SK-N-SH treated with all-trans-retinoic acid at 6 μM for 48 hours (cell line): Measurements from ENCODE around the gene SNAPC1.
"Not testable (repeated sequence)": the region's sequence is repeated elsewhere in the genome, so short reads cannot be mapped to it uniquely, and the experiment has no call there.

ENCODE experiments used
- ATAC-seq: fragments of 200-7000 bp; cut with Tn5 transposase; 3 replicates; pipeline ENCODE4 v1.9.1; 2020; ENCODE audit warnings: mild to moderate bottlenecking, moderate library complexity
- ARNTL ChIP-seq: fragments of 450-650 bp; formaldehyde crosslinking; IDR thresholded peaks from 2 replicates; pipeline ENCODE4 v1.5.0; 2020; ENCODE audit warnings: low read depth, mild to moderate bottlenecking, moderate library complexity, borderline replicate concordance
- BACH2 ChIP-seq: fragments of 250-450 bp; sonication (Bioruptor Pico); IDR thresholded peaks from 2 replicates; pipeline ENCODE4 v1.9.0; 2021; ENCODE audit warnings: mild to moderate bottlenecking, borderline replicate concordance
- ESRRG ChIP-seq: fragments of 250-450 bp; sonication (Bioruptor Pico); IDR thresholded peaks from 2 replicates; pipeline ENCODE4 v1.6.1; 2021; ENCODE audit warnings: mild to moderate bottlenecking
- GLIS3 ChIP-seq: fragments of 250-450 bp; sonication (Bioruptor Pico); IDR thresholded peaks from 2 replicates; pipeline ENCODE4 v1.5.0; 2020; ENCODE audit warnings: mild to moderate bottlenecking, moderate library complexity
- ISL1 ChIP-seq: fragments of 250-450 bp; sonication (Bioruptor Pico); IDR thresholded peaks from 2 replicates; pipeline ENCODE4 v2.1.2; 2022; ENCODE audit warnings: mild to moderate bottlenecking, moderate library complexity
- OSR1 ChIP-seq: fragments of 250-450 bp; sonication (Bioruptor Pico); IDR thresholded peaks from 2 replicates; pipeline ENCODE4 v1.8.0; 2022; ENCODE audit warnings: moderate library complexity, mild to moderate bottlenecking, inconsistent platforms
- PPARA ChIP-seq: fragments of 250-450 bp; sonication (Bioruptor Pico); IDR thresholded peaks from 2 replicates; pipeline ENCODE4 v1.5.0; 2020; ENCODE audit warnings: mild to moderate bottlenecking, borderline replicate concordance
- SNAI2 ChIP-seq: fragments of 250-450 bp; sonication (Bioruptor Pico); IDR thresholded peaks from 2 replicates; pipeline ENCODE4 v1.5.0; 2020; ENCODE audit warnings: mild to moderate bottlenecking, moderate library complexity
- TCF4 ChIP-seq: fragments of 250-450 bp; sonication (Bioruptor Pico); IDR thresholded peaks from 2 replicates; pipeline ENCODE4 v1.8.0; 2021; ENCODE audit warnings: mild to moderate bottlenecking, moderate library complexity, borderline replicate concordance
- TOX ChIP-seq: fragments of 250-450 bp; sonication (Bioruptor Pico); IDR thresholded peaks from 2 replicates; pipeline ENCODE4 v1.8.0; 2021; ENCODE audit warnings: mild to moderate bottlenecking, moderate library complexity, borderline replicate concordance
- ZC3H10 ChIP-seq: fragments of 250-450 bp; sonication (Bioruptor Pico); IDR thresholded peaks from 2 replicates; pipeline ENCODE4 v1.5.1; 2021; ENCODE audit warnings: mild to moderate bottlenecking, moderate library complexity
- ZFP30 ChIP-seq: fragments of 450-650 bp; formaldehyde crosslinking; IDR thresholded peaks from 2 replicates; pipeline ENCODE4 v1.5.0; 2022; ENCODE audit warnings: mild to moderate bottlenecking, moderate library complexity
- ZNF565 ChIP-seq: fragments of 450-650 bp; formaldehyde crosslinking; conservative IDR thresholded peaks from 2 replicates; pipeline ENCODE4 v1.5.0; 2020; ENCODE audit warnings: low read depth, mild to moderate bottlenecking, moderate library complexity
- ZNF70 ChIP-seq: fragments of 450-650 bp; formaldehyde crosslinking; IDR thresholded peaks from 2 replicates; pipeline ENCODE4 v1.5.0; 2020; ENCODE audit warnings: mild to moderate bottlenecking, moderate library complexity
- ZNF8 ChIP-seq: fragments of 450-650 bp; formaldehyde crosslinking; IDR thresholded peaks from 2 replicates; pipeline ENCODE4 v1.5.0; 2020; ENCODE audit warnings: mild to moderate bottlenecking, moderate library complexity
- TF ChIP-seq, protein P1 (sequence below): fragments of 250-450 bp; sonication (Bioruptor Pico); IDR thresholded peaks from 2 replicates; pipeline ENCODE4 v1.8.0; 2021; ENCODE audit warnings: low read depth, mild to moderate bottlenecking, moderate library complexity, borderline replicate concordance
- TF ChIP-seq, protein P2 (sequence below): fragments of 250-450 bp; sonication (Bioruptor Pico); IDR thresholded peaks from 2 replicates; pipeline ENCODE4 v1.5.1; 2020; ENCODE audit warnings: low read depth, mild to moderate bottlenecking, moderate library complexity
- TF ChIP-seq, protein P3 (sequence below): fragments of 250-450 bp; sonication (Bioruptor Pico); IDR thresholded peaks from 2 replicates; pipeline ENCODE4 v1.8.0; 2020; ENCODE audit warnings: mild to moderate bottlenecking, moderate library complexity, borderline replicate concordance
- TF ChIP-seq, protein P4 (sequence below): fragments of 250-450 bp; sonication (Bioruptor Pico); IDR thresholded peaks from 2 replicates; pipeline ENCODE4 v1.5.0; 2020; ENCODE audit warnings: mild to moderate bottlenecking, moderate library complexity

Gene SNAPC1

DNA sequence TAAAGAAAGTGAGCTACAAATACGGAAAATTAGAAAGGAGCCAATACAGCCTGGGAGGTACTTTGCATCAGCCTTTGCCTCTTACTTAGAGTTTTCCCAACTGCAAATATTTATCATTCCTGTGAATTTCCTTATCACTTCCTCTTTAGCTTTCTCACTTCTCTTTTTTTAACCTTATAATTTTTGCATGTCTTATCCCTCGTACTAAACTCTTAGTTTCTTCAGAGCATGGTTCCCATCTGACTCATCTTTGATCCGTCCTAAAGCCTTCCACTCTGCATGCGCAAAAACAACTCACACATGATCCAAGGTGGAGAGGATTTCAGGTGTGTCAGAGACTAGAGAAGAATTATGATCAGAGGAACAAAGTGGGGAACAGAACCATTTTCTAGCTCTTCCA is 9.6 kb upstream of the SNAPC1 start:
- no peak for ATAC-seq
- no peak for TF ChIP-seq PPARA (CRISPR knock-in tag)
- TF ChIP-seq, protein P1, sequence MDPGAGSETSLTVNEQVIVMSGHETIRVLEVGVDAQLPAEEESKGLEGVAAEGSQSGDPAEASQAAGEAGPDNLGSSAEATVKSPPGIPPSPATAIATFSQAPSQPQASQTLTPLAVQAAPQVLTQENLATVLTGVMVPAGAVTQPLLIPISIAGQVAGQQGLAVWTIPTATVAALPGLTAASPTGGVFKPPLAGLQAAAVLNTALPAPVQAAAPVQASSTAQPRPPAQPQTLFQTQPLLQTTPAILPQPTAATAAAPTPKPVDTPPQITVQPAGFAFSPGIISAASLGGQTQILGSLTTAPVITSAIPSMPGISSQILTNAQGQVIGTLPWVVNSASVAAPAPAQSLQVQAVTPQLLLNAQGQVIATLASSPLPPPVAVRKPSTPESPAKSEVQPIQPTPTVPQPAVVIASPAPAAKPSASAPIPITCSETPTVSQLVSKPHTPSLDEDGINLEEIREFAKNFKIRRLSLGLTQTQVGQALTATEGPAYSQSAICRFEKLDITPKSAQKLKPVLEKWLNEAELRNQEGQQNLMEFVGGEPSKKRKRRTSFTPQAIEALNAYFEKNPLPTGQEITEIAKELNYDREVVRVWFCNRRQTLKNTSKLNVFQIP = no peak

DNA sequence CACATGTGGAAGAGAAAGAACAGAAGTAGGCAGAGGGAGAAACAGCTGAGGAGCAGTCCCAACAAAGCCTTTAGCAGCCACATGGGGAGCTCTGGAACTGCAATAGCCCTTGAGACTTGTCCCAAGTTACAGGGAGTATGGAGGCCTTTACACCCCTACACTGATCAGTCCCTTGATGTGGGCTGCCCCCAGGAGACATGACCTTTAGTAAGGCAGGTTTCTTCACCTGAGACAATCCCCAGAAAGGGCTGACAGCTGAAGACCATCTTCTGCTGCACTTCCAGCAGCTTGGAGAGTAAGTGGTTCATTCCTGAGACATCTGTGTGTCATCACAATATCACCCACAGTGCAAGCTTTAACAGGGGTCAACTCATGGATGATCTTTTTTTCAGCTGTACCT is 8.6 kb upstream of the SNAPC1 start:
- TF ChIP-seq ZNF8 (CRISPR knock-in tag) (no peak), TOX (no peak), BACH2 (no peak)
- ATAC-seq = peak; percentile 43; the same call in 2 of the 3 replicates

DNA sequence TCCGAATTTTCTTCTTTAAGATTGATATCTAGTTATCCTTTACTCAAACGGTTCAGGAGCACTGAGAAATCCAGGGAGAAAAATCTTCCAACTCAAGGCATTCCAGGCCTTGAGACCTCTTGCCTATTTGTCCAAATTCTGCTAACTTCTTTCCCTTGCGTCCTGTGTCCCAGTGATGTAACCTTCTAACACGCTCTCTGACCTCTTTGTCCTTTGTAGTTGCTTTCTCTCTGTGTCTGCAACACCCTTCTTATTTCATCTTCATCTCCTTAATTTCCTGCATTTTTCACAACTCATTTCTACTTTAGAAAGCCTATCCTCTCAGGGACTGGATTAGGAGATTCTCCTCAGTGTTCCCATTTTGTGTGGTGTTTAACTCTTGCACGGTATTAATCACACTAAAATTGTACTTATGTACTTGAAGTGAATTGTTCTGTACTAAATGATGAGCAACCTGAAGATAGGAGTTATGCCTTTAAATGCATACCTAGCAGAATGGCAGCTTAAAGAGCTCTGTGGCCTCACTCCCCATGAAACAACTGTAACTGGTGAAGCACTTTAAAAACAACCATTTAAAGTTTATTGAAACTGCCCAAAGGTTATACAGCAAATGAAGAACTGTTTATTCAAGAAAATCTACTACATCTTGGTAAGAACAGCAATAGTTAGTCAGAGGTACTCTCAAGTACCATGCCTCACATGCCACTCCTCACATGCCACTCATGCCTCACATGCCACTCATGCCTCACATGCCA is 7.4 kb upstream of the SNAPC1 start:
- no peak for TF ChIP-seq SNAI2 (CRISPR knock-in tag)
- TF ChIP-seq GLIS3 (CRISPR knock-in tag) = no peak
- TF ChIP-seq BACH2 = no peak
- TF ChIP-seq TCF4 (CRISPR knock-in tag) = no peak
- TF ChIP-seq ZNF70 = no peak
- TF ChIP-seq ARNTL (CRISPR knock-in tag) = no peak
- no peak for TF ChIP-seq ZNF565 (CRISPR knock-in tag)
- TF ChIP-seq, protein P2, sequence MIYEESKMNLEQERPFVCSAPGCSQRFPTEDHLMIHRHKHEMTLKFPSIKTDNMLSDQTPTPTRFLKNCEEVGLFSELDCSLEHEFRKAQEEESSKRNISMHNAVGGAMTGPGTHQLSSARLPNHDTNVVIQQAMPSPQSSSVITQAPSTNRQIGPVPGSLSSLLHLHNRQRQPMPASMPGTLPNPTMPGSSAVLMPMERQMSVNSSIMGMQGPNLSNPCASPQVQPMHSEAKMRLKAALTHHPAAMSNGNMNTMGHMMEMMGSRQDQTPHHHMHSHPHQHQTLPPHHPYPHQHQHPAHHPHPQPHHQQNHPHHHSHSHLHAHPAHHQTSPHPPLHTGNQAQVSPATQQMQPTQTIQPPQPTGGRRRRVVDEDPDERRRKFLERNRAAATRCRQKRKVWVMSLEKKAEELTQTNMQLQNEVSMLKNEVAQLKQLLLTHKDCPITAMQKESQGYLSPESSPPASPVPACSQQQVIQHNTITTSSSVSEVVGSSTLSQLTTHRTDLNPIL (CRISPR knock-in tag) = no peak
- TF ChIP-seq ISL1 (CRISPR knock-in tag) = no peak
- TF ChIP-seq ZFP30 (CRISPR knock-in tag) = no peak
- no peak for TF ChIP-seq OSR1 (CRISPR knock-in tag)
- TF ChIP-seq, protein P3, sequence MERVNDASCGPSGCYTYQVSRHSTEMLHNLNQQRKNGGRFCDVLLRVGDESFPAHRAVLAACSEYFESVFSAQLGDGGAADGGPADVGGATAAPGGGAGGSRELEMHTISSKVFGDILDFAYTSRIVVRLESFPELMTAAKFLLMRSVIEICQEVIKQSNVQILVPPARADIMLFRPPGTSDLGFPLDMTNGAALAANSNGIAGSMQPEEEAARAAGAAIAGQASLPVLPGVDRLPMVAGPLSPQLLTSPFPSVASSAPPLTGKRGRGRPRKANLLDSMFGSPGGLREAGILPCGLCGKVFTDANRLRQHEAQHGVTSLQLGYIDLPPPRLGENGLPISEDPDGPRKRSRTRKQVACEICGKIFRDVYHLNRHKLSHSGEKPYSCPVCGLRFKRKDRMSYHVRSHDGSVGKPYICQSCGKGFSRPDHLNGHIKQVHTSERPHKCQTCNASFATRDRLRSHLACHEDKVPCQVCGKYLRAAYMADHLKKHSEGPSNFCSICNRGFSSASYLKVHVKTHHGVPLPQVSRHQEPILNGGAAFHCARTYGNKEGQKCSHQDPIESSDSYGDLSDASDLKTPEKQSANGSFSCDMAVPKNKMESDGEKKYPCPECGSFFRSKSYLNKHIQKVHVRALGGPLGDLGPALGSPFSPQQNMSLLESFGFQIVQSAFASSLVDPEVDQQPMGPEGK (CRISPR knock-in tag) = no peak
- TF ChIP-seq, protein P1 = no peak
- TF ChIP-seq ZC3H10 (CRISPR knock-in tag) = no peak
- TF ChIP-seq, all 23 proteins: peak for 0
- peak; percentile 35; the same call in 2 of the 3 replicates for ATAC-seq

DNA sequence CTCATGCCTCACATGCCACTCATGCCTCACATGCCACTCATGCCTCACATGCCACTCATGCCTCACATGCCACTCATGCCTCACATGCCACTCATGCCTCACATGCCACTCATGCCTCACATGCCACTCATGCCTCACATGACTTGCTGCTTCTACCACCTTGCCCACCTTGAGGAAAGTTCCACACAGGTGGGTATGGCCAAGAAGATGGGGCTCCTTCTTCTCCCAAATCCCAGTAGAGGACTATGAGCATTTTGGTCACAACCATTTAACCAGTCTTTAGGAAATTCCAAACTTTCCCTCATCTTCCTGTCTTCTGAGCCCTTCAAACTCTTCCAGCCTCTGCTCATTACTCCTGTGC is 6.9 kb upstream of the SNAPC1 start:
- ATAC-seq = not testable (repeated sequence)

DNA sequence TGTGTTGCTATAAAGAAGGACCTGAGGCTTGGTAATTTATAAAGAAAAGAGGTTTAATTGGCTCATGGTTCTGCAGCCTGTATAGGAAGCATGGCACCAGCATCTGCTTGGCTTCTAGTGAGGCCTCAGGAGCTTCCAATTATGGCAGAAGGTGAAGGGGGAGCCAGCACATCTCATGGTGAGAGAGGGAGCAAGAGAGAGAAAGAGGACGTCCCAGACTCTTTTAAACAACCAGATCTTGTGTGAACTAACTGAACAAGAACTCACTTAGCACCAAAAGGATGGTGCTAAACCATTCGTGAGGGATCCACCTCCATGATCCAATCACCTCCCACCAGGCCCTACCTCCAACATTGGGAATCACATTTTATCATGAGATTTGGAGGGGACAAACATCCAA is 6.1 kb upstream of the SNAPC1 start:
- no peak for TF ChIP-seq BACH2
- no peak for TF ChIP-seq ZNF70
- TF ChIP-seq, protein P4, sequence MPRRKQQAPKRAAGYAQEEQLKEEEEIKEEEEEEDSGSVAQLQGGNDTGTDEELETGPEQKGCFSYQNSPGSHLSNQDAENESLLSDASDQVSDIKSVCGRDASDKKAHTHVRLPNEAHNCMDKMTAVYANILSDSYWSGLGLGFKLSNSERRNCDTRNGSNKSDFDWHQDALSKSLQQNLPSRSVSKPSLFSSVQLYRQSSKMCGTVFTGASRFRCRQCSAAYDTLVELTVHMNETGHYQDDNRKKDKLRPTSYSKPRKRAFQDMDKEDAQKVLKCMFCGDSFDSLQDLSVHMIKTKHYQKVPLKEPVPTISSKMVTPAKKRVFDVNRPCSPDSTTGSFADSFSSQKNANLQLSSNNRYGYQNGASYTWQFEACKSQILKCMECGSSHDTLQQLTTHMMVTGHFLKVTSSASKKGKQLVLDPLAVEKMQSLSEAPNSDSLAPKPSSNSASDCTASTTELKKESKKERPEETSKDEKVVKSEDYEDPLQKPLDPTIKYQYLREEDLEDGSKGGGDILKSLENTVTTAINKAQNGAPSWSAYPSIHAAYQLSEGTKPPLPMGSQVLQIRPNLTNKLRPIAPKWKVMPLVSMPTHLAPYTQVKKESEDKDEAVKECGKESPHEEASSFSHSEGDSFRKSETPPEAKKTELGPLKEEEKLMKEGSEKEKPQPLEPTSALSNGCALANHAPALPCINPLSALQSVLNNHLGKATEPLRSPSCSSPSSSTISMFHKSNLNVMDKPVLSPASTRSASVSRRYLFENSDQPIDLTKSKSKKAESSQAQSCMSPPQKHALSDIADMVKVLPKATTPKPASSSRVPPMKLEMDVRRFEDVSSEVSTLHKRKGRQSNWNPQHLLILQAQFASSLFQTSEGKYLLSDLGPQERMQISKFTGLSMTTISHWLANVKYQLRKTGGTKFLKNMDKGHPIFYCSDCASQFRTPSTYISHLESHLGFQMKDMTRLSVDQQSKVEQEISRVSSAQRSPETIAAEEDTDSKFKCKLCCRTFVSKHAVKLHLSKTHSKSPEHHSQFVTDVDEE (CRISPR knock-in tag) = no peak
- no peak for TF ChIP-seq ISL1 (CRISPR knock-in tag)
- no peak for TF ChIP-seq ESRRG
- no peak for TF ChIP-seq ARNTL (CRISPR knock-in tag)
- no peak for TF ChIP-seq GLIS3 (CRISPR knock-in tag)
- no peak for TF ChIP-seq ZNF565 (CRISPR knock-in tag)
- no peak for TF ChIP-seq PPARA (CRISPR knock-in tag)
- TF ChIP-seq TCF4 (CRISPR knock-in tag) = no peak
- ATAC-seq = no peak
